Heart left ventricle (tissue), 13 donors: Measurements from ENCODE around the gene HS3ST5.

Experiments used
- CTCF ChIP-seq, 12 donors: fragments of 200-600 bp; sonication (generic) in 4 of 12; IDR thresholded peaks; one replicate each; pipeline versions ENCODE4 v1.5.0 to v1.8.0; 2018 to 2022; ENCODE audit warnings: antibody characterized with exemption in 12 of 12, mild to moderate bottlenecking in 5 of 12
- POLR2A ChIP-seq, 2 donors: fragments of 450-650 bp; IDR thresholded peaks; one replicate each; pipeline ENCODE4 v1.6.1; 2017; ENCODE audit warnings: antibody characterized with exemption in 2 of 2, mild to moderate bottlenecking in 2 of 2, moderate library complexity in 2 of 2
- donor health status: ischemic (EF 13 %, LVEDD 7.1; RV severe dilation, severe dysfunction).
- donor health status: DM: no; HTN: yes; CAD: no.
- donor health status: DM: no; HTN: no; CAD: no.
- donor health status: ischemic (EF 25% LVEDD 6.9; RV normal size, moderate dysfunction).
- donor health status: ischemic (EF 25% LVEDD 5.7; RV mildly dilated, moderate dysfunction).
- donor health status: ischemic (EF 35%, LVEDD 5.7; RV mildly dilated, moderate dysfunction).
- donor health status: nonischemic (EF 11% LVEDD 7.7; RV severe dilation, severe dysfunction).
- donor health status: DM: yes; HTN: yes; CAD: no.
- donor health status: PGD.
- donor health status: ischemic (EF 29% LVEDD 5.4; RV normal size, mild dysfunction).
- donor health status: nonischemic (EF 23%, LVEDD 6.1; RV moderate dilation, normal function).

DNA sequence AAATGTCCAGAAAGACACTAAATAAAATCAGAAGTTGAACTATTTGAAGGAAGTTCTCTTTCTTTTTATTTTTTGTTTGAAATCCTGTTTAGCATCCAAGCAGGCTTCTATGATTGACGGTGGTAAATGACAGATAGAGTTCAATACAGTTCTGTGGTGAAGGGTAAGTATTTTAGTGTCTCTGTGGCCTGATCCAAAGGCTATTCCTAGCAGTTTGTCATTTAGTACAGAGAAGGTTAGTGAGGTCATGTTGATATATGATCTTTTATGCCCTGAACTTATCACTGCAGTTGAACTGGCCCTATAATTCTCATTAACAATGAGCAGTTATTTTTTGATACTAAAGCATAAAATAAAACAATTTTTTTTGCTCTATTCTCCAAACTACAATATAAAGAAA, 227.2 kb downstream of the HS3ST5 start:
- TF ChIP-seq CTCF (IDR thresholded peaks at IDR 0.05) (no peak), POLR2A (IDR thresholded peaks at IDR 0.05) (no peak)
